Measurements from ENCODE around the gene R3HDML. TPM values are rescaled to one million over a fixed set of nuclear protein-coding genes. Genes with fewer than 3 reads are reported as not detected.
A peak's percentile ranks its signal among the peaks of the same experiment; 100 is the strongest.

The R3HDML gene
- total RNA-seq, 6 experiments from 2014 or later: not detected

GRCh38 chr20:44334709-44335108, 2.1 kb upstream of the R3HDML start:
- no peak for ATAC-seq

DNA sequence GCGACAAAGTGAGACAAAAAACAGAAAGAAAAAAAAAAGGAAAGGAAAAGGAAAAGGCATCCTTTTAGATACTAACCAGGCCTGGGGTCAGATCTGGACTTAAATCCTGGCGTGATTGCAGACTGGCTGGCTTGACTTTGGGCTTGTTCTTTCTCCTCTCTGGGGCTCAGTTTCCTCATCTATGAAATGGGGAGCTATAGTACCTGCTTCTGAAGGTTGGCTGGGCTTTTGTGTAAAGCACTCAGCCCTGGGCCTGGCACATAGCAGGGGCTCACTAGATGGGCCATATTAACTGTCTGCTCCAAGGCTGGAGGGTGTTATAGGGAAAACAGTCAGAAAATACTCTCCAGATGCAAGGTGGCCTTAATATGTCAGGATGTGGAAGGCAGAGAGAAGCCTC, 1.2 kb upstream of the R3HDML start:
- no peak for ATAC-seq
- Histone ChIP-seq H3K4me1 (no peaks in the 10 kb centered on the region), H3K36me3 (no peaks in the 10 kb centered on the region), H3K27me3 (no peaks in the 10 kb centered on the region), H3K9me3 (no peaks in the 10 kb centered on the region), H3K27ac (no peak overlapping the region), H3K4me3 (no peak overlapping the region)
- intact Hi-C loops (cut with DNase I): no loop called here
- whole genome bisulfite sequencing (ENCODE audit: insufficient coverage, low coverage, low lambda C conversion rate, missing lambda C conversion rate): 65% methylated on average over 2 of the region's 2 CpGs
- TF ChIP-seq CTCF (IDR thresholded peaks at IDR 0.05) (no peak), POLR2A (IDR thresholded peaks at IDR 0.05) (no peak)
- no peak for DNase-seq

More at GRCh38 chr20:44334709-44335108, 2.1 kb upstream of the R3HDML start:
- no peak for DNase-seq
- H3K27ac ChIP-seq: no peak overlapping the region
- 94% methylated on average over 4 of the region's 4 CpGs for WGBS (ENCODE audit: insufficient coverage, low coverage, low lambda C conversion rate, missing lambda C conversion rate)
- intact Hi-C loops (cut with DNase I): no loop called here
- H3K36me3 ChIP-seq: no peaks in the 10 kb centered on the region
- no peak overlapping the region for H3K4me3 ChIP-seq
- no peaks in the 10 kb centered on the region for H3K9me3 ChIP-seq
- no peaks in the 10 kb centered on the region for H3K27me3 ChIP-seq
- no peak for TF ChIP-seq CTCF (IDR thresholded peaks at IDR 0.05)
- TF ChIP-seq POLR2A (IDR thresholded peaks at IDR 0.05): no peak
- no peaks in the 10 kb centered on the region for H3K4me1 ChIP-seq

DNA sequence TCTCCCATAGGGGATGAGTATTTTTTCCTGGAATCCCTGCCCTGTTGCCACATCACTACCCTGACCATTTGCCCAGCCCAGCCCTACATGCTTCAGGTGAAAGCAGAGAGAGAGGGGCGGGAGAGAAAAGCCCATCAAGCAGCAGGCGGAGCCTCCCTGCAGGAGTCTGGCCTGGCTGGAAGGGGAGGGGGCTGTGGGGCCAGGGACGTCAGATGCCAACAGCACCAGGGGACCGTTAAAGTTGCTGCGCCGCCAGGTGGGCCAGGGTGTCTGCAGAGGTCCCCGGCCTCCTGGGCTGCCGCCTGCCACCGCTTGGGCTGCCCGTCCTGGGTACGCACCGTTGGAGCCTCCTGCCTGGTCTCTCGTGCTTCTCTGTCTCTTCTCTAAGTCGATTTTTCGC, 757 bp upstream of the R3HDML start:
- Histone ChIP-seq H3K9me3 (no peaks in the 10 kb centered on the region), H3K36me3 (no peaks in the 10 kb centered on the region), H3K27ac (no peak overlapping the region), H3K27me3 (no peaks in the 10 kb centered on the region), H3K4me3 (no peak overlapping the region), H3K4me1 (no peaks in the 10 kb centered on the region)
- intact Hi-C loops (cut with DNase I): no loop called here
- 9% methylated on average over 11 of the region's 15 CpGs for WGBS (ENCODE audit: insufficient coverage, low coverage, low lambda C conversion rate, missing lambda C conversion rate)
- no peak for ATAC-seq
- DNase-seq: no peak
- no peak for TF ChIP-seq CTCF (IDR thresholded peaks at IDR 0.05)
- TF ChIP-seq POLR2A (IDR thresholded peaks at IDR 0.05): no peak

DNA sequence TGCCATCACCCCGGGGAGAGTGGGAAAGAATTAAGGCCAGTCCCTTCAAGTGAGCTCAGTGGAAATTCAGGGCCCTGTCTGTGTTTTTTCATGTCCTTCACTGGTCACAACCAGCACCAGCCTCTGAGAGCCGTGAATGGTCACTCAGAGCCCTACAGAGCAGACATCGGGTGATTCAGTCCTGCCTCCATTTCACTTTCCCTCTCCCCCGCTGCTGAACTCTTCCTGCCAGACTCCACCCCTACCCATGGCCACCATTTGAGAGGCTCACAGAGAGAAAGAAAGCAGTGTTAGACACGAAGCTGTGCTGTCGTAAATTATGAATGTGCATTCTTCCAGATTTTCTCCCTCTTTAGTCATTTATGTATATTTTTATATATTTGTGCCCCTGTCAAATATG, 5.4 kb downstream of the R3HDML start:
- Histone ChIP-seq H3K4me1 (no peaks in the 10 kb centered on the region), H3K36me3 (no peaks in the 10 kb centered on the region), H3K27ac (no peak overlapping the region), H3K27me3 (no peaks in the 10 kb centered on the region), H3K4me3 (no peak overlapping the region), H3K9me3 (no peaks in the 10 kb centered on the region)
- DNase-seq (peak in 1 of 3 donors; percentile 1), ATAC-seq (no peak)
- intact Hi-C loops (cut with DNase I): no loop called here
- TF ChIP-seq CTCF (IDR thresholded peaks at IDR 0.05) (no peak), POLR2A (IDR thresholded peaks at IDR 0.05) (no peak)
- 60% methylated on average over 5 of the region's 6 CpGs for WGBS (ENCODE audit: insufficient coverage, low coverage, low lambda C conversion rate, missing lambda C conversion rate)

DNA sequence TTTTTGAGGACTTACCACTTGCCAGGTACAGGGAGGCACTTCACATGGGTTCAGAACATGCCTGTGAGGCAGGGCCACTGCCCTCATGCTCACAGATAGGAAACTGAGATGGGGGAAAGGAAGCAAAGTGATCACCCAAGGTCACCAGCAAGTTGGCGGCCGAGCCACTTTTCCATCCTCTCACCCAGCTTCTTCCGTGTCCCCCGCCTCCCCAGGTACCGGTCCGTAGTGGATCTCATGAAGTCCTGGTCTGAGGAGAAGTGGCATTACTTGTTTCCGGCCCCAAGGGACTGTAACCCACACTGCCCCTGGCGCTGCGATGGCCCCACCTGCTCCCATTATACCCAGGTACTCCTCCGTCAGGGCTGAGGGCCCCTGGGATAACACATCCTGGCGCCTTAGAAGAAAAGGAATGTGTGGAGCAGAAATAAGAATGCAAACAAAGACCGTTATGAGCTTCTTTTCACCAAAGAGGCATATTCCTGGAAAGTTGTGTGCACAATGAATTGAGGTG, 6.4 kb downstream of the R3HDML start:
- no peaks in the 10 kb centered on the region for H3K36me3 ChIP-seq
- no peak overlapping the region for H3K4me3 ChIP-seq
- H3K9me3 ChIP-seq: no peaks in the 10 kb centered on the region
- no peak for TF ChIP-seq CTCF (IDR thresholded peaks at IDR 0.05)
- no peak for TF ChIP-seq POLR2A (IDR thresholded peaks at IDR 0.05)
- intact Hi-C loops (cut with DNase I): no loop called here
- DNase-seq (no peak), ATAC-seq (no peak)
- H3K27me3 ChIP-seq: no peaks in the 10 kb centered on the region
- WGBS (ENCODE audit: insufficient coverage, low coverage, low lambda C conversion rate, missing lambda C conversion rate): 88% methylated on average over 1 of the region's 12 CpGs
- H3K27ac ChIP-seq: no peak overlapping the region
- H3K4me1 ChIP-seq: no peaks in the 10 kb centered on the region

Data from right lobe of liver (tissue), 6 donors.